HG02571 (cell line): Measurements from ENCODE around the gene ADH1C.

Experiments
- ATAC-seq: cut with Tn5 transposase; IDR thresholded peaks from one replicate; pipeline ENCODE4 v1.9.1; 2021; ENCODE audit warnings: mild to moderate bottlenecking, moderate library complexity; ENCODE audit not compliant: unreplicated experiment

The ADH1C gene

GRCh38 chr4:99305638-99306400, 46.7 kb downstream of the ADH1C start:
- no peak for ATAC-seq

GRCh38 chr4:99301376-99302164, 51.0 kb downstream of the ADH1C start:
- no peak for ATAC-seq

GRCh38 chr4:99300934-99301333, 51.6 kb downstream of the ADH1C start:
- no peak for ATAC-seq

- no peak for ATAC-seq
These were observed 59.2 kb downstream of the ADH1C start for GRCh38 chr4:99293357-99293756.

GRCh38 chr4:99290848-99291786, 61.4 kb downstream of the ADH1C start, which contains the start of gene ADH1A:
Gene ADH1A, minus strand, starts transcription at chr4:99290985. Its CDS starts 71 bp downstream, at chr4:99290914.
- no peak for ATAC-seq
